Activated naive CD8-positive, alpha-beta T cell treated with anti-CD3 and anti-CD28 coated beads, Interleukin-2, amount 50 U/mL, for 16 hours (primary cell): ENCODE data around the gene MED8.

ENCODE experiments used
- DNase-seq: peaks from one replicate; pipeline ENCODE4 v3.0.0-alpha.2; 2020; ENCODE audit warnings: low read depth, low spot score

Gene MED8

DNA sequence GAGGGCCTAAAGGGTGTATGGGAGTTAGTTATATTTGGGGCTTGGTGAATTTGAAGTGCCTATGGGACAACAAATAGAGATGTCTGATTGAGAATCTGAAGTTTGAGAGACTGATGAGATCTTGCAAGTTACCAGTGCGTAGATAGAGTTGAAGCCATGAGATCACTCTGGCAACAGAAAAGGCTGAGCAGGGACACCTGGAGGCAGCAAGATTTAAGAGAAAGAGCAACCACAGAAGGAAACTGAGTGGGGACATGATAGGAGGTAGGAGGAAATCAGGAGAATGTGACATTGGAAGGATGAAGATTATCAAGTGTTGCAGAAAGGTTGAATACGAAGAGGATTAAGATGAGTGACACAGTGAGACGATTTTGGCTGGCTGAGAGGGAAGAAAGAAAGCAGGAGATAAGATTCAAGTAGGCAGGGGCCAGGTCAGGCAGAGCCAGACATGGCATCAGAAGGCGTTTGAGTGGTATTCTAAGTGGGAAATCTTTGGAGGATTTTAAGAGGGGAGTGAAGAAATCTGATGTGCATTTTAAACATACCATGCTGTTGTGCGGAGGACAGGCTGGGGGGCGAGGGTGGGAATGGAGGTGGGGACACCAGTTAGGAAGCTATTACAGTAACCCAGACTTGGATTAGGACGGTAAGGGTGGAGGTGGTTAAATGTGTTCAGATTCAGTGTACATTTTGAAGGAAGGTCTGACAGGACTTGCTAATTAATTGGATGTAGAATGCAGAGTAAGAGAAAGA lies 55.0 kb downstream of the MED8 start:
- no peak for DNase-seq
